H9 (cell line): ENCODE measurements around the gene GNPTAB. TPM values are rescaled to one million over a fixed set of nuclear protein-coding genes. Genes with fewer than 3 reads are reported as not detected.

Source experiments
- DNase-seq: peaks from one replicate; pipeline ENCODE4 v3.0.0-alpha.2; 2017
- H2AFZ ChIP-seq: one replicate; pipeline ENCODE4 v1.6.1; 2013; ENCODE audit warnings: mild to moderate bottlenecking, low read length, control low read depth, moderate library complexity
- H2AK5ac ChIP-seq: 2 replicates; pipeline ENCODE4 v1.6.1; 2013; ENCODE audit warnings: low read length, control low read depth, mixed read lengths; ENCODE audit not compliant: insufficient read length
- H2BK120ac ChIP-seq: one replicate; pipeline ENCODE4 v1.6.1; 2013; ENCODE audit warnings: low read depth, mild to moderate bottlenecking, low read length, control low read depth, inconsistent platforms; ENCODE audit not compliant: poor library complexity, severe bottlenecking
- H2BK12ac ChIP-seq: 2 replicates; pipeline ENCODE4 v1.6.1; 2013; ENCODE audit warnings: low read length, control low read depth, mixed read lengths, low read depth; ENCODE audit not compliant: insufficient read length
- H2BK15ac ChIP-seq: 2 replicates; pipeline ENCODE4 v1.6.1; 2013; ENCODE audit warnings: low read depth, low read length, control low read depth
- H2BK20ac ChIP-seq: one replicate; pipeline ENCODE4 v1.6.1; 2013; ENCODE audit warnings: low read depth, mild to moderate bottlenecking, low read length, control low read depth, inconsistent platforms; ENCODE audit not compliant: poor library complexity, severe bottlenecking
- H2BK5ac ChIP-seq: 2 replicates; pipeline ENCODE4 v1.6.1; 2013; ENCODE audit warnings: low read length, control low read depth, mixed read lengths; ENCODE audit not compliant: insufficient read length
- H3K14ac ChIP-seq: 2 replicates; pipeline ENCODE4 v1.6.1; 2013; ENCODE audit warnings: low read length, control low read depth; ENCODE audit not compliant: insufficient read depth
- H3K18ac ChIP-seq: 2 replicates; pipeline ENCODE4 v1.6.1; 2013; ENCODE audit warnings: low read depth, mild to moderate bottlenecking, mixed read lengths, low read length, control low read depth; ENCODE audit not compliant: insufficient read length
- H3K23ac ChIP-seq: 2 replicates; pipeline ENCODE4 v1.6.1; 2013; ENCODE audit warnings: low read length, control low read depth, mixed read lengths, low read depth; ENCODE audit not compliant: insufficient read length
- H3K23me2 ChIP-seq: 2 replicates; pipeline ENCODE4 v1.6.1; 2013; ENCODE audit warnings: low read depth, mild to moderate bottlenecking, mixed read lengths, low read length, control low read depth; ENCODE audit not compliant: insufficient read length, poor library complexity, severe bottlenecking
- H3K27ac ChIP-seq: 2 replicates; pipeline ENCODE4 v1.5.1; 2013; ENCODE audit warnings: low read length, control low read depth, mixed read lengths, low read depth; ENCODE audit not compliant: insufficient read length
- H3K27me3 ChIP-seq: 2 replicates; pipeline ENCODE4 v1.6.1; 2013; ENCODE audit warnings: low read length, control low read depth, inconsistent platforms; ENCODE audit not compliant: insufficient read depth
- H3K4ac ChIP-seq: 2 replicates; pipeline ENCODE4 v1.6.1; 2013; ENCODE audit warnings: low read depth, mild to moderate bottlenecking, control low read depth, inconsistent platforms, low read length, moderate library complexity
- H3K4me1 ChIP-seq: 2 replicates; pipeline ENCODE4 v1.6.1; 2013; ENCODE audit warnings: low read length, control low read depth, inconsistent platforms; ENCODE audit not compliant: insufficient read depth
- H3K4me2 ChIP-seq: 2 replicates; pipeline ENCODE4 v1.6.1; 2013; ENCODE audit warnings: low read length, control low read depth, mixed read lengths; ENCODE audit not compliant: insufficient read length, insufficient read depth
- H3K56ac ChIP-seq: 2 replicates; pipeline ENCODE4 v1.6.1; 2013; ENCODE audit warnings: low read depth, mild to moderate bottlenecking, mixed read lengths, low read length, control low read depth; ENCODE audit not compliant: insufficient read length
- H3K79me1 ChIP-seq: 2 replicates; pipeline ENCODE4 v1.6.1; 2013; ENCODE audit warnings: low read depth, mild to moderate bottlenecking, moderate library complexity, low read length, control low read depth, inconsistent platforms; ENCODE audit not compliant: insufficient read depth, poor library complexity, severe bottlenecking
- H3K79me2 ChIP-seq: 2 replicates; pipeline ENCODE4 v1.6.1; 2013; ENCODE audit warnings: low read length, control low read depth, inconsistent platforms; ENCODE audit not compliant: insufficient read depth
- H3K9ac ChIP-seq: 2 replicates; pipeline ENCODE4 v1.6.1; 2013; ENCODE audit warnings: low read length, control low read depth, mixed read lengths; ENCODE audit not compliant: insufficient read length; ENCODE audit errors: extremely low read depth
- H3K9me3 ChIP-seq: one replicate; pipeline ENCODE4 v1.6.1; 2013; ENCODE audit warnings: low read depth, low read length, inconsistent platforms; ENCODE audit not compliant: control insufficient read depth
- H3T11ph ChIP-seq: one replicate; pipeline ENCODE4 v1.6.1; 2013; ENCODE audit warnings: mild to moderate bottlenecking, low read length, control low read depth, inconsistent platforms
- H4K20me1 ChIP-seq: one replicate; pipeline ENCODE4 v1.6.1; 2013; ENCODE audit not compliant: control insufficient read depth, insufficient read length, insufficient read depth
- H4K5ac ChIP-seq: 2 replicates; pipeline ENCODE4 v1.6.1; 2013; ENCODE audit warnings: low read depth, mild to moderate bottlenecking, mixed read lengths, low read length, control low read depth; ENCODE audit not compliant: insufficient read length
- H4K8ac ChIP-seq: replicated peaks from 2 replicates; pipeline ENCODE4 v1.6.1; 2013; ENCODE audit warnings: low read length, control low read depth, mixed read lengths, low read depth; ENCODE audit not compliant: insufficient read length
- H4K91ac ChIP-seq: 2 replicates; pipeline ENCODE4 v1.6.1; 2013; ENCODE audit warnings: low read depth, mild to moderate bottlenecking, moderate library complexity, mixed read lengths, low read length, control low read depth; ENCODE audit not compliant: insufficient read length
- H3K27ac Mint-ChIP-seq, 3 experiments: 2 replicates in 2 of 3; 3 replicates in 1 of 3; pipeline ENCODE4 v1.8.0; 2020 to 2021; ENCODE audit warnings: mixed read lengths in 3 of 3, mild to moderate bottlenecking in 1 of 3, moderate library complexity in 1 of 3
- H3K27me3 Mint-ChIP-seq: 2 replicates; pipeline ENCODE4 v1.8.0; 2021; ENCODE audit warnings: low read depth, mild to moderate bottlenecking, moderate library complexity, mixed read lengths
- H3K36me3 Mint-ChIP-seq, 3 experiments: 2 replicates in 2 of 3; 3 replicates in 1 of 3; pipeline ENCODE4 v1.8.0; 2020 to 2021; ENCODE audit warnings: low read depth in 3 of 3, mixed read lengths in 3 of 3; ENCODE audit not compliant: insufficient read depth in 1 of 3
- H3K4me1 Mint-ChIP-seq, 2 experiments: 2 replicates each; pipeline ENCODE4 v1.8.0; 2020; ENCODE audit warnings: mixed read lengths in 2 of 2
- H3K4me3 Mint-ChIP-seq, 2 experiments: 2 replicates in 1 of 2; 3 replicates in 1 of 2; pipeline ENCODE4 v1.8.0; 2020 to 2021; ENCODE audit warnings: mild to moderate bottlenecking in 2 of 2, mixed read lengths in 2 of 2, moderate library complexity in 1 of 2
- H3K9me3 Mint-ChIP-seq, 2 experiments: 2 replicates in 1 of 2; 3 replicates in 1 of 2; pipeline ENCODE4 v1.8.0; 2020; ENCODE audit warnings: mild to moderate bottlenecking in 2 of 2, mixed read lengths in 2 of 2, moderate library complexity in 1 of 2
- WGBS: extraction: QIAGEN DNeasy Blood & Tissue Kit; methylation state at CpG from one replicate; pipeline ENCODE4 v1.1.7; 2013; ENCODE audit warnings: missing lambda C conversion rate, low lambda C conversion rate, mixed read lengths; ENCODE audit not compliant: insufficient read length; ENCODE audit errors: extremely low coverage; 5-methylcytosine and 5-hydroxymethylcytosine counted together
- total RNA-seq: library from RNA; stranded (reverse); gene quantifications from 2 replicates; pipeline ENCODE4 v1.2.1, GENCODE V29; 2021
- TF ChIP-seq, protein P1 (sequence below): fragments of 200-600 bp; sonication (generic); conservative IDR thresholded peaks from 3 replicates; pipeline ENCODE4 v1.8.0; 2021; ENCODE audit warnings: antibody characterized with exemption, mild to moderate bottlenecking

Gene GNPTAB
- total RNA-seq, 1 experiment from 2014 or later, result 44.3 TPM

DNA sequence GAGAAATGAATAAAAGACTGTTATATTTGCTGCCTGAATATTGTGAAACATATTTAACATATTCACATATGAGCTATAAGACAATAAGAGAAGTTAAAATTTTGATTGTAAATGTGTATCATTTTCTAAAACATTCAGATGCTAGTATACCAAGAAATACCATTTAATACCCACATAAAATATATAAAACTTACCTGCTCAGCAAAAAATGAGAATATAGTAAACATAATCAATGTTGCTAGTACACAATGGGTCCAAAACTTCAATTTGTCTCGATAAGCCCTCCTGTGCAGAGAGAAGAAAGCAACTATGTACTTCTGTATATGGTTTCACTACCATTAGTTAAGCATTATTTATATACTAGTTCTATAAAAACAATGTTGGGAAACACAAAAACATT is 81.9 kb downstream of the GNPTAB start:
- Mint-ChIP-seq H3K9me3 (no peaks in the 10 kb centered on the region), H3K4me1 (peaks cover 10 to 11% of the 10 kb centered on the region in 2 experiments), H3K27me3 (no peaks in the 10 kb centered on the region; the same call in 1 of the 2 replicates), H3K36me3 (peaks cover 6 to 54% (median 51%) of the 10 kb centered on the region in 3 experiments; a peak in 6 of 7 replicates), H3K27ac (no peak overlapping the region), H3K4me3 (no peak overlapping the region)
- TF ChIP-seq, protein P1, sequence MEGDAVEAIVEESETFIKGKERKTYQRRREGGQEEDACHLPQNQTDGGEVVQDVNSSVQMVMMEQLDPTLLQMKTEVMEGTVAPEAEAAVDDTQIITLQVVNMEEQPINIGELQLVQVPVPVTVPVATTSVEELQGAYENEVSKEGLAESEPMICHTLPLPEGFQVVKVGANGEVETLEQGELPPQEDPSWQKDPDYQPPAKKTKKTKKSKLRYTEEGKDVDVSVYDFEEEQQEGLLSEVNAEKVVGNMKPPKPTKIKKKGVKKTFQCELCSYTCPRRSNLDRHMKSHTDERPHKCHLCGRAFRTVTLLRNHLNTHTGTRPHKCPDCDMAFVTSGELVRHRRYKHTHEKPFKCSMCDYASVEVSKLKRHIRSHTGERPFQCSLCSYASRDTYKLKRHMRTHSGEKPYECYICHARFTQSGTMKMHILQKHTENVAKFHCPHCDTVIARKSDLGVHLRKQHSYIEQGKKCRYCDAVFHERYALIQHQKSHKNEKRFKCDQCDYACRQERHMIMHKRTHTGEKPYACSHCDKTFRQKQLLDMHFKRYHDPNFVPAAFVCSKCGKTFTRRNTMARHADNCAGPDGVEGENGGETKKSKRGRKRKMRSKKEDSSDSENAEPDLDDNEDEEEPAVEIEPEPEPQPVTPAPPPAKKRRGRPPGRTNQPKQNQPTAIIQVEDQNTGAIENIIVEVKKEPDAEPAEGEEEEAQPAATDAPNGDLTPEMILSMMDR, result no peak
- Histone ChIP-seq H4K8ac (no peak overlapping the region), H3K27me3 (no peaks in the 10 kb centered on the region), H3K23me2 (no peaks in the 10 kb centered on the region), H2BK15ac (no peak overlapping the region), H2BK12ac (no peak overlapping the region), H3K56ac (no peak overlapping the region), H3T11ph (no peak overlapping the region), H3K4me2 (no peak overlapping the region), H3K9ac (no peak overlapping the region), H4K5ac (no peak overlapping the region), H3K23ac (no peak overlapping the region), H4K20me1 (no peaks in the 10 kb centered on the region), H3K27ac (no peak overlapping the region), H3K9me3 (no peaks in the 10 kb centered on the region), H2BK120ac (no peak overlapping the region), H2BK20ac (no peak overlapping the region), H3K4me1 (no peaks in the 10 kb centered on the region), H3K14ac (no peak overlapping the region), H3K79me1 (no peaks in the 10 kb centered on the region), H3K4ac (no peak overlapping the region), H2BK5ac (no peak overlapping the region), H3K18ac (no peak overlapping the region), H4K91ac (no peak overlapping the region), H2AK5ac (no peak overlapping the region), H3K79me2 (no peaks in the 10 kb centered on the region), H2AFZ (no peak overlapping the region)
- no CpG with 5 or more reads among the region's 1 CpG for whole genome bisulfite sequencing
- DNase-seq, result no peak
